NB4 (cell line): Measurements from ENCODE around the gene IRF1.

Source experiments
- DNase-seq: peaks from one replicate; pipeline ENCODE4 v3.0.0; 2010; ENCODE audit warnings: low read depth
- H3K4me3 ChIP-seq: one replicate; pipeline ENCODE4 v1.5.1; 2011; ENCODE audit warnings: mild to moderate bottlenecking, low read depth, low read length, moderate library complexity
- CTCF ChIP-seq: IDR thresholded peaks from one replicate; pipeline ENCODE4 v1.5.1; 2012; ENCODE audit warnings: low read depth, low read length
- MAX ChIP-seq: IDR thresholded peaks from 2 replicates; pipeline ENCODE4 v1.6.1; 2011; ENCODE audit warnings: low read depth, low read length
- MYC ChIP-seq: IDR thresholded peaks from 2 replicates; pipeline ENCODE4 v1.6.1; 2011; ENCODE audit warnings: low read depth, low read length
- POLR2A ChIP-seq: IDR thresholded peaks from 2 replicates; pipeline ENCODE4 v1.6.1; 2011; ENCODE audit warnings: mild to moderate bottlenecking; ENCODE audit not compliant: insufficient read length; ENCODE audit errors: extremely low read depth

IRF1 gene

GRCh38 chr5:132469380-132470009 lies 21.1 kb downstream of the IRF1 start:
- no peak for DNase-seq
- H3K4me3 ChIP-seq, result no peak overlapping the region
- TF ChIP-seq MYC, result no peak
- TF ChIP-seq CTCF, result no peak
- TF ChIP-seq MAX, result no peak
- no peak for TF ChIP-seq POLR2A

- no peak overlapping the region for H3K4me3 ChIP-seq
- TF ChIP-seq MYC (no peak), POLR2A (no peak), CTCF (no peak), MAX (no peak)
Measured at GRCh38 chr5:132468656-132469379, 21.8 kb downstream of the IRF1 start.

GRCh38 chr5:132467287-132467984 lies 23.1 kb downstream of the IRF1 start:
- peak overlapping the region; percentile 18 for H3K4me3 ChIP-seq
- DNase-seq, result peak; percentile 84
- no peak for TF ChIP-seq MYC
- no peak for TF ChIP-seq POLR2A

More at GRCh38 chr5:132468656-132469379, 21.8 kb downstream of the IRF1 start:
- peak; percentile 30 for DNase-seq

GRCh38 chr5:132466433-132467286 lies 23.9 kb downstream of the IRF1 start:
- peak; percentile 99 for DNase-seq
- TF ChIP-seq POLR2A (no peak), MAX (peak; percentile 84), MYC (peak; percentile 92)
- peak overlapping the region; percentile 18 for H3K4me3 ChIP-seq

- DNase-seq, result no peak
- TF ChIP-seq MAX, result no peak
- TF ChIP-seq MYC, result no peak
- TF ChIP-seq POLR2A, result no peak
- no peak for TF ChIP-seq CTCF
- H3K4me3 ChIP-seq, result no peak overlapping the region
Measured at GRCh38 chr5:132465059-132465707, 25.4 kb downstream of the IRF1 start.

- peak; percentile 47 for DNase-seq
- no peak overlapping the region for H3K4me3 ChIP-seq
- no peak for TF ChIP-seq POLR2A
- TF ChIP-seq MYC, result no peak
- no peak for TF ChIP-seq MAX
- no peak for TF ChIP-seq CTCF
Measured at GRCh38 chr5:132464156-132464939, 26.2 kb downstream of the IRF1 start.
